GM19324 (cell line): ENCODE measurements around the gene UBE2K.
A peak's percentile ranks its signal among the peaks of the same experiment; 100 is the strongest.
"Not testable (repeated sequence)": the region's sequence is repeated elsewhere in the genome, so short reads cannot be mapped to it uniquely, and the experiment has no call there.

Experiments
- ATAC-seq: cut with Tn5 transposase; IDR thresholded peaks from one replicate; pipeline ENCODE4 v1.9.1; 2021; ENCODE audit warnings: mild to moderate bottlenecking, moderate library complexity; ENCODE audit not compliant: unreplicated experiment, low FRiP score

The UBE2K gene

DNA sequence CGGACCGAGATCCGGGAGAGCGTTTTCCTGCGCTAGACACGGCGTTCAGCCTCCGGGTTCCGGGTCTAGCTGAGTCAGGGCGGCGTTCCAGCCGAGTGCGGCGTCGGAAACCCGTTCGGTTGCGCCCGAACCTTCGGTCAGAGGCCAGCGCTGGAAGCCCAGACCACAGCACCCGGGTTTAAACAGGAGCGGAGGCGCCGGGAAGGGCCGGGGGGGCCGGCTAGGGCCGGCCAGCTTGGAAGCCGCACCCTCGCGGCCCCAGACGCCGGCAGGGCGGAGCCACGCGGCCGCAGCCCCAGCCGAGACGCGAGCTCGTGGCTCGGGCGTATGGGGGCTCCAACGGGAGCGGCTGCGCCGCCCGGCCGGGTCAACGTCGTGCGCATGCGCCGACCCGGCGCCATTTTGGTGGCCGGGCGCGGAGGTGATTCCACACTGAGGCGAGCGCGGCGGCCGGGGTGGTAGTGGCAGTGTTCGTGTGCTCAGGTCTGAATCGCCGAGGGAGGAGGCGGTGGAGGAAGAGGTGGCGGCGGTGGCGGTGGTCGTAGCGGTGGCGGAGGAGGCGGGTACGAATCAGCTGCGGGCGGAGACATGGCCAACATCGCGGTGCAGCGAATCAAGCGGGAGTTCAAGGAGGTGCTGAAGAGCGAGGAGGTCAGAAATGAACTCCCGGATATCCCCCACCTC lies at the start of gene UBE2K:
TSS of gene UBE2K (plus strand) at position 397 of the 684 bp plus-strand sequence. CDS start at position 589, 192 bp downstream.
- peak; percentile 97 for ATAC-seq

DNA sequence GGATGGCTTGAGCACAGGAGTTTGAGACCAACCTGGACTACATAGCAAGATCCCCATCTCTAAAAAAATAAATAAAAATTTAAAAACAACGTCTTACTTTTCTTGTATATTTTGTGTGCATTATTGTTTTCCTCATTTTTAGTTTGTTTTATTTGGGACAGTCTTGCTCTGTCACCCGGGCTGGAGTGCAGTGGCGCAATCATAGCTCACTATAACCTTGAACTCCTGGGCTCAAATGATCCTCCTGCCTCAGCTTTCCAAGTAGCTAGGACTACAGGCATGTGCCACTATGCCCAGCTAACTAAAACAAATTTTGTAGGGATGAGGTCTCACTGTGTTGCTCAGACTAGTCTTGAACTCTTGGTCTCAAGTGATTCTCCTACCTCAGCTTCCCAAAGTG lies 49.7 kb upstream of the UBE2K start:
- ATAC-seq = no peak

DNA sequence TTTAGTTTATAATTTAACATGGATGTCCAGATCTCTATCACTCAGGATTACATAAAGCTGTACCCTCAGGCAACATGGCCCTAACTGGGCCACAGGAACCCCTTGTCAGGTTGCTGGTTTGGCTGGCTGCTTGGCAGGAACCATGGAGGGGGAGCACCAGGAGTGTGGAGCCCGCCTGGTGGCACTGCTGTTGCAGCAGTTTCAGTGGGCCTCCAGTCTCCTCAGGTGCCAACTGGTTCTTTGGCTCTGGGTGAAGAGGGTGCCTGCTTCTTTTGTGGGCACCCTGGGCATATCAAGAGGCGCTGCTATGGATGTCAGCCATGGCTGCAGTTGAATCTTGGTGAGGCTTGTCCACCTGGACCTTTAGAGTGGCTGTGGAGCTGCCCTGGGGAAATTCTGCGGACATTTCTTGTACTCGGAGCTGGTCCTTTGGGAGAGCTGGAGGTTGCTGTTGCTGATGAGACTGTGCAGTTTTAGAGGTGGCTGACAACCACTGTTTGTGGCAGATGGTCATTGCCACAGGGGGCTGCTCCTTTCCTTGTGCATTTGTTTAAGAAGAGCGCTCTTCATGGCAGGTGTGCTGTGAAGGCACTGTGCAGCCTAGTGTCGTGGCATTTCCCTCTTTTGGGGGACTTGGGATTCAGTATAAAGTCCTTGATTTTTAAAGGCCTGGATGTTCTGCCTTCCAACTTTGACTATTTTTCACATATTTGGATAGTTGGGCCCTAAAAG lies 48.9 kb upstream of the UBE2K start:
- no peak for ATAC-seq

DNA sequence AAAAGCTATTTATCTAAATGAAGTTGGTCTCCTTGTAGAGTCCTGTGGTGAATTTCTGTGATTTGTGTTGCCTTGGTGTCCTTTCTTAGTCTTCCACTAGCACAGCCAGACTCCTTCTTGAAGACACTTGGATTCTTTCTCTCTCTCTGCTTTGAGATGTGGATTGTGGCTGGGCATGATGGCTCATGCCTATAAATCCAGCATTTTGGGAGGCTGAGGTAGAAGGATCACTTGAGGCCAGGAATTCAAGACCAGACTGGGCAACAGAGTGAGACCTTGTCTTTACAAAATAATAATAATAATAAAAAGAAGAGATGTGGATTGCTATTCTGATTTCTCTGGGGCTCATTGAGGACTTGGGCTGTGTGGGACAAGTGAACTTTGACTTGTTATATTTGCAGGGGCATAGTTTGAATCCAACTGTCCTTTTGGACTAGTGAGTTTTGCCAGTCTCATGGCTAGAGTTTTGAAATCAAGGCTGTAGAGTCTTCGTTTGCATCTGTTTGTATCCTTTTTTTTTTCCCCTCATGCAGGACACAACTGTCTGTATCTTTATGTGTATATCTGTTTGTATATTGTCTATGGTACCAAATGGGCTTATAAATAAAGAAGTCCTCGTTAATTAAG lies 48.2 kb upstream of the UBE2K start:
- no peak for ATAC-seq

DNA sequence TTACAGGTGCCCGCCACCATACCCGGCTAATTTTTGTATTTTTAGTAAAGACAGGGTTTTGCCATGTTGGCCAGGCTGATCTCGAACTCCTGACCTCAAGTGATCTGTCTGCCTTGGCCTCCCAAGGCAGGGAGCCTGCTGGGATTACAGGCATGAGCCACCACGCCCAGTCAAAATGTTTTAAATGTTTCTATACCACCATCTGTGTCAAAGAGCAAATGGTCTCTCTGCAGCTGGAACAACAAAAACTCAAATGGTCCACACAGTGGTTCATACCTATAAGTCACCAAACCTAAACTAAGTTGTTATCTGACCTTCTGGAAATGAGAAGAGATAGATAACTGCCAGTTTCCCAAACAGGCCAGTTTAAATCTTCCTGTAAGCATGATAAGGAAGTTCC lies 46.4 kb upstream of the UBE2K start:
- not testable (repeated sequence) for ATAC-seq

- no peak for ATAC-seq
These were observed 42.7 kb upstream of the UBE2K start for GRCh38 chr4:39655211-39655610.

DNA sequence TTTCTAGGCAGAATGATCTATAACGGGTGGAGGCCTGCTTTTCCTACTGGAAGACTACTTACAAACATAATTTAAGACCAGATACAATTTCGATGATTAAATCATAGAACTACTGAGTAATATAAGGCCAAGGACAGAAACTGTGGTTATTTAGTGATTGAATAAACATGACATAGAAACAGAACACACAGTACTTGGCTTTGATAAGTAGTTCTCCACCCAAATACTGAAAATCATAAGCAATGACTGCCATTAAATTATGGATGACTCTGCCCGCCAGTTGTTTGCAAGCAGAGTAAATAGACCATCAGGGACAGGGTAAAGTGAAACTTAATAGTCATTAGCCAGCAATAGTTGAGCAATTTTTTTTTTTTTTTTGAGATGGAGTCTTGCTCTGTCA lies 42.1 kb upstream of the UBE2K start:
- ATAC-seq = no peak

DNA sequence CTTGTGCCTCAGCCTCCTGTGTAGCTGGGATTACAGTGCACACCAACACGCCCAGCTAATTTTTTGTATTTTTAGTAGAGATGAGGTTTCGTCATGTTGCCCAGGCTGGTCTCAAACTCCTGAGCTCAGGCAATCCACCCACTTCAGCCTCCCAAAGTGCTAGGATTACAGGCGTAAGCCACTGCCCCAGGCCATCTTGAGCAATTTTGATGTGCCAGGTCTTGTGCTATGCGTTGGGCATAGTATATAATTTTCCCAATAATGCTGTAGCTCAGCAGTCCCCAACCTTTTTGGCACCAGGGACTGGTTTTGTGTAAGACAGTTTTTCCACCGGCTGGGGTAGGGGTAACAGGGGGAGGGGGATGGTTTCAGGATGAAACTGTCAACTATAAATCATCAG lies 41.3 kb upstream of the UBE2K start:
- ATAC-seq = not testable (repeated sequence)

- no peak for ATAC-seq
These were observed 40.5 kb upstream of the UBE2K start for GRCh38 chr4:39657465-39657864.

DNA sequence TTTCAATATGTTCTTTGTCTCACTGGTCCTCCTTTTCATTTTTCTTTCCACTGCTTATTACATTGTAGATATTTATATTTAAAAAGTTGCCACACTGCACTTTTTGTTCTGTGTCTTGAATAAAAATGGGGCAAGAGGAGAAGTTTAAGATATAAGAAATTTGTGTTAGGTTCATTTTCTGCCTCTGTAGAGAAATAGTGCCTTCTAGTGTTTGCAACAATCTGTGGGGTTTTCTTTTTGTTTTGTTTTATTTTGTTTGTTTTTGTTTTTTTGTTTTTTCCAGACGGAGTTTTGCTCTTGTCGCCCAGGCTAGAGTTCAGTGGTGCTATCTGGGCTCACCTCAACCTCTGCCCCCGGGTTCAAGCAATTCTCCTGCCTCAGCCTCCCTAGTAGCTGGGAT lies 39.2 kb upstream of the UBE2K start:
- ATAC-seq = no peak

DNA sequence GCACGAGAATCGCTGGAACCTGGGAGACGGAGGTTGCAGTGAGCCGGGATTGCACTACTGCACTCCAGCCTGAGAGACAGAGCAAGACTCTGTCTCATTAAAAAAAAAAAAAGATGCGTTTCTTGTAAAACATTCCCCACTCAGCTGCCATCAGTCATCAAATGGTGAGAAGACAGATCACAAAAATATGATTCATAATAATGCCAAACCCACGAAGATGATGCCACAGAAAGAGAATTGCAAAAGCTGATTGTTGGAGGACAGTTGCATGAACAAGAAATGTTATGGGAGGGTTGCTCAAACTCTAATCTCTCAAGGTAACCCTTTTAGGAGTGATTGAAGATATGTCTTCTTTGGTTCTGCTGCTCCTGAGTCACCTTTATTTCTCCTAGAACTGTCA lies 37.9 kb upstream of the UBE2K start:
- ATAC-seq = no peak

DNA sequence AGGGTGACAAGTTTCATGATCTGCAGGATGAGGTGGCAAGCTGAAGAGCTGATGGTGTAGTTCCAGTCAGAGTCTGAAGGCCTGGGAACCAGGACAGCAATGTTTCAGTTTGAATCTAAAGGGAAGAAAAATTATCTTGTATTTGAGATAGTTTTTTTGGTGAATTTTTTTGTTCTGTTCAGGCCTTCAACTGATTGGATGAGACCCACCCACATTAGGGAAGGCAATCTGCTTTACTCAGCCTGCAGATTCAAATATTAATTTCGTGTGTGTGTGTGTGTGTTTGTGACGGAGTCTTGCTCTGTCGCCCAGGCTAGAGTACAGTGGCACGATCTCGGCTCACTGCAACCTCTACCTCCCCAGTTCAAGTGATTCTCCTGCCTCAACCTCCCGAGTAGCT lies 37.2 kb upstream of the UBE2K start:
- no peak for ATAC-seq

GRCh38 chr4:39662683-39663082 lies 35.3 kb upstream of the UBE2K start:
- ATAC-seq = no peak

DNA sequence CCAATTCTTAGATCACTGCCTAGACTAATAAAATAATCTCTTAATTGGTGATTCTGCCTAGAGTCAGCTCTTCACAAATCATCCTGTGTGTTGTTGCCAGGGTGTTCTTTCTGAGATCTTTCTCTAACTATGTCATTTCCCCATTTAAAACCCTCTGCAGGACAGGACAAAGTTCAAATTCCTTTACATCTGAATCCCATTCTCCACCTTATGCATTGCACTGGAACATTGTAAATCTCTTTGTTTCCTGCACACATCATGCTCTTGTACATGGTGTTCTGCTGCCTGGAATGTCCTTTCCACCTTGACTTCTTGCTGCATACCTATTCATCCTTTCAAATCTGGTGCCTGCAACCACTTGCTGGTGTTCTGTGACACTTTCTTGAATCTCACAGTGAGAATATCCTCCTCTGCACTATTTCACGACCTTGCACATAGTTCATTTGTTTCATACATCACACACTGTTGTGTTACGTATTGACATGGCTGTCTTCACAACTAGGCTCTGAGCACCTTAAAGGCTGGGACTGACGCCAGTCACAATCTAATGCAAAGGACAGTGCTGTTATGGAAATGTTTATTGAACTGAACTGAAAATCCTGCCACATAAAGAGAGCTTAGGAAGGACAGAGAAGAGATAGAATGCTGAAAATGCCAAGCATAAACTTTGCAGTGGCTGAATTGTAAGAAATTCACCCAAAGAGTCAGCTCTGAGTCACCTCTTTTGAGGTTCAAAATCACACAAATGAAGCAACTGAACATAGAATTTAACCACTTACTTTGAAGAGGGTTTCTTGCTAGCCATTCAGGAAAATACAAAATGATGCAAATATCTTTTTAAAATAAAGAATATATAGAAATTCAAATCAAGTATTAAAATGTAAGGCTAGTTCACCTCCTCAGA lies 32.9 kb upstream of the UBE2K start:
- ATAC-seq = no peak

DNA sequence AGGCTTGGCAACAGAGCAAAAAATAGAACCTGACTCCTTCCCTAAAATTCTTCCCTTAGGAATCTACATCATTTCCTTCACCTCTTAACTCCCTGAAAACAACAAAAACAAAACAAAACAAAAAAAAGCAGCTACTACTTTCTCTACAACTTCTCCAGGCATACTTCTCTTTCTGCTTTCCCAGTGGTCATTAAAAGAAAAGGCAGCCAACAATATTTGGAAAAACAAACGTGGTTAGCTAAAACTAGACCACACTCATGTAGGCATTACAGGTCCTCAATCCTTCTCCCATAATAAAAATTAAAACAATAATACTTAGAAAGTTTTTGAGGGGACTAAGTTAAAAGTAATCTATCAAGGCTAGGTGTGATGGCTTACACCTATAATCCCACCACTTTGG lies 30.2 kb upstream of the UBE2K start:
- ATAC-seq = no peak

DNA sequence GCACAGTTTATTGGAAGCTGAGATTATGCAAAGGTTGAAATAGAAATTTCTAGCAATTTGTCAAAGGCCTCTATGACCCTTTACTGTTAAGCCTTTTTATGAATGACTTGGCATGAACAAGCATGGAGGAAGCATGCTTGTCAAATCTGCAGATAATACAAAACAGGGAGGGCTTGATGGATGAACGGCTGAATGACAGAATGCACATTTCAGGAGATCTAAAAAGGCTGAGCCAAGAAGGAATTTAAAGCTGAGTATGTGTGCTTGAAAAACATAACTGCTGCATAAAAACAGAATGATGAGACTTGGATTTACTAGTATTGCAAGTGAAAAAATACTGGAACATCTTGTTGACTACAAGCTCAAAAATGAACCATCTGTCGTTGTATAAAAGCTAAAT lies 29.0 kb upstream of the UBE2K start:
- ATAC-seq = no peak

DNA sequence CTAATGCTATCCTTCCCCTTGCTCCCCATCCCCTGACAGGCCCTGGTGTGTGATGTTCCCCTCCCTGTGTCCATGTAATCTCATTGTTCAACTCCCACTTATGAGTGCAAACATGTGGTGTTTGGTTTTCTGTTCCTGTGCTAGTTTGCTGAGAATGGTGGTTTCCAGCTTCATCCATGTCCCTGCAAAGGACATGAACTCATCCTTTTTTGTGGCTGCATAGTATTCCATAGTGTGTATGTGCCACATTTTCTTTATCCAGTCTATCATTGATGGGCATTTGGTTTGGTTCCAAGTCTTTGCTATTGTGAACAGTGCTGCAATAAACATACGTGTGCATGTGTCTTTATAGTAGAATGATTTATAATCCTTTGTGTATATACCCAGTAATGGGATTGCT lies 27.6 kb upstream of the UBE2K start:
- ATAC-seq = not testable (repeated sequence)

DNA sequence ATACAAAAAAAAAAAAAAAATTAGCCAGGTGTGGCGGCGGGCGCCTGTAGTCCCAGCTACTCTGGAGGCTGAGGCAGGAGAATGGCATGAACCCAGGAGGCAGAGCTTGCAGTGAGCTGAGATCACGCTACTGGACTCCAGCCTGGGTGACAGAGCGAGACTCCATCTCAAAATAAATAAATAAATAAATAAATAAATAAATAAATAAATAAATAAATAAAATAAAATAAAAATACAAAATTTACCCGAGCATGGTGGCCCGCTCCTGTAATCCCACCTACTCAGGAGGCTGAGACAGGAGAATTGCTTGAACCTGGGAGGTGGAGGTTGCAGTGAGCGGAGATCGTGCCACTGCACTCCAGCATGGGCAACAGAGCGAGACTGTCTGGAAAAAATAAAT lies 22.3 kb upstream of the UBE2K start:
- not testable (repeated sequence) for ATAC-seq

GRCh38 chr4:39681003-39681402 lies 16.9 kb upstream of the UBE2K start:
- not testable (repeated sequence) for ATAC-seq

DNA sequence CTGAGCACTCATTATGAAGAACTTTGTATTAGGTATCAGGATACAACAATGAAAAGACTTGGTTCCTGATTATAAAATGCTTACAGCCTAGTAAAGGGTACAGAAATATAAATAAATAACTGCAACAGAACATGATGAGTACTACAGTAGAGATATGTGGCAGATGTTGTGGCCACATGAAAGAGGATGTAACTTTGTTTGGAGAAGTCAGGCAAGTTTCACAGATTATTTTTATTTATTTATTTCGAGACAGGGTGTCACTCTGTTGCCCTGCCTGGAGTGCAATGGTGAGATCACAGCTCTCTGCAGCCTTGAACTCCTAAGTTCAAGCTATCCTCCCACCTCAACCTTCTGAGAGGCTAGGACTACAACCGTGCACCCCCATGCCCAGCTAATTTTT lies 15.8 kb upstream of the UBE2K start:
- ATAC-seq = peak; percentile 82

GRCh38 chr4:39685990-39686389 lies 11.9 kb upstream of the UBE2K start:
- no peak for ATAC-seq
